MM.1S (cell line): Measurements from ENCODE around the gene WDR72.

ENCODE experiments used
- CTCF ChIP-seq: fragments of 300-600 bp; sonication (generic); IDR thresholded peaks from 2 replicates; pipeline ENCODE4 v1.5.1; 2016; ENCODE audit warnings: antibody characterized with exemption, low read length, mixed read lengths
- EZH2 ChIP-seq: fragments of 300-600 bp; sonication (generic); optimal IDR thresholded peaks from 2 replicates; pipeline ENCODE3; 2017; ENCODE audit warnings: low read depth, mild to moderate bottlenecking, antibody characterized with exemption, low read length, mixed read lengths

DNA sequence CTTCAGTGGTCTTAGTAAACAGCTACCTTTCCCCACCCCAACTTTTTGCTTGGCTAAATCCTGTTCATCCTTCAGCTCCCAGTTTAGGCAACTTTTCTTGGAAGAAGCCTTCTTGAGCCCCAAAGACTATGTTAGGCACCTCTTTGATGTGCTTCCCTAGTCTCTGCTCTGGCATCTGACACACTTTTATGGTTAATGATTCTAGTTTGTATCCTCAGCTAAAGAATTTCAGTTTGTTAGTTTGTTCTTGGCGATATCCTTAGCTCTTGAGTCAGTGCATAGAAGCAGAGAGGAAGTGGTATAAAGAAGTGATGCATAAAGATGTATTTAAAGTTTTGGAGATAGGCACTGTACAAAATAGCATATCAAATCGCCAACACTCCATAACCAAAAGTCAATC is 168.4 kb downstream of the WDR72 start:
- TF ChIP-seq CTCF, result no peak
- TF ChIP-seq EZH2, result no peak
